ENCODE results near the gene CD34. TPM values are rescaled to one million over a fixed set of nuclear protein-coding genes. Genes with fewer than 3 reads are reported as not detected.

CD34 gene
- polyA plus RNA-seq, 1 experiment: 1.2 TPM

- no peak for DNase-seq (ENCODE audit: low read depth)
- H3K27me3 ChIP-seq (ENCODE audit: control insufficient read depth, insufficient read depth, low read length): no peaks in the 10 kb centered on the region
- H3K4me3 ChIP-seq (ENCODE audit: low read depth, low read length): no peak overlapping the region
- POLR2A ChIA-PET: interaction anchor here (0.7 kb wide), 4 partner anchors 26 to 80 kb away, joined by 11 to 16 read pairs (median 14); no protein-coding TSS in a partner anchor
- CTCF ChIA-PET: interaction anchor here (0.5 to 18.0 kb wide), 7 partner anchors 10 to 65 kb away, joined by 3 to 192 read pairs (median 3); no protein-coding TSS in a partner anchor
- TF ChIP-seq, protein P1, sequence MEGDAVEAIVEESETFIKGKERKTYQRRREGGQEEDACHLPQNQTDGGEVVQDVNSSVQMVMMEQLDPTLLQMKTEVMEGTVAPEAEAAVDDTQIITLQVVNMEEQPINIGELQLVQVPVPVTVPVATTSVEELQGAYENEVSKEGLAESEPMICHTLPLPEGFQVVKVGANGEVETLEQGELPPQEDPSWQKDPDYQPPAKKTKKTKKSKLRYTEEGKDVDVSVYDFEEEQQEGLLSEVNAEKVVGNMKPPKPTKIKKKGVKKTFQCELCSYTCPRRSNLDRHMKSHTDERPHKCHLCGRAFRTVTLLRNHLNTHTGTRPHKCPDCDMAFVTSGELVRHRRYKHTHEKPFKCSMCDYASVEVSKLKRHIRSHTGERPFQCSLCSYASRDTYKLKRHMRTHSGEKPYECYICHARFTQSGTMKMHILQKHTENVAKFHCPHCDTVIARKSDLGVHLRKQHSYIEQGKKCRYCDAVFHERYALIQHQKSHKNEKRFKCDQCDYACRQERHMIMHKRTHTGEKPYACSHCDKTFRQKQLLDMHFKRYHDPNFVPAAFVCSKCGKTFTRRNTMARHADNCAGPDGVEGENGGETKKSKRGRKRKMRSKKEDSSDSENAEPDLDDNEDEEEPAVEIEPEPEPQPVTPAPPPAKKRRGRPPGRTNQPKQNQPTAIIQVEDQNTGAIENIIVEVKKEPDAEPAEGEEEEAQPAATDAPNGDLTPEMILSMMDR (IDR thresholded peaks at IDR 0.05; ENCODE audit: insufficient read depth, low read depth, low read length): no peak
- H3K36me3 ChIP-seq (ENCODE audit: control insufficient read depth, insufficient read depth, low read length): peaks cover 3% of the 10 kb centered on the region; the same call in 1 of the 2 replicates
Observed at GRCh38 chr1:207861442-207862177, 49.3 kb downstream of the CD34 start.

- H3K4me3 ChIP-seq (ENCODE audit: low read depth, low read length): no peak overlapping the region
- ChIA-PET POLR2A (no interaction called here), CTCF (interaction anchor here (1.0 to 18.0 kb wide), 3 partner anchors 9 to 25 kb away, joined by 3 to 192 read pairs (median 8); no protein-coding TSS in a partner anchor)
- DNase-seq (ENCODE audit: low read depth): no peak
- H3K36me3 ChIP-seq (ENCODE audit: control insufficient read depth, insufficient read depth, low read length): peaks cover 3% of the 10 kb centered on the region; the same call in 1 of the 2 replicates
- H3K27me3 ChIP-seq (ENCODE audit: control insufficient read depth, insufficient read depth, low read length): no peaks in the 10 kb centered on the region
- TF ChIP-seq, protein P1 (IDR thresholded peaks at IDR 0.05; ENCODE audit: insufficient read depth, low read depth, low read length): no peak
Observed at GRCh38 chr1:207860531-207860930, 50.4 kb downstream of the CD34 start.

- H3K36me3 ChIP-seq (ENCODE audit: control insufficient read depth, insufficient read depth, low read length): no peaks in the 10 kb centered on the region
- H3K27me3 ChIP-seq (ENCODE audit: control insufficient read depth, insufficient read depth, low read length): no peaks in the 10 kb centered on the region
- TF ChIP-seq, protein P1 (IDR thresholded peaks at IDR 0.05; ENCODE audit: insufficient read depth, low read depth, low read length): no peak
- no peak for DNase-seq (ENCODE audit: low read depth)
- ChIA-PET POLR2A (interaction anchor here (0.6 kb wide), 1 partner anchor 59 kb away, joined by 8 read pairs; no protein-coding TSS in a partner anchor), CTCF (interaction anchor here (1.1 kb wide), 1 partner anchor 30 kb away, joined by 4 read pairs; no protein-coding TSS in a partner anchor)
- H3K4me3 ChIP-seq (ENCODE audit: low read depth, low read length): no peak overlapping the region
Observed at GRCh38 chr1:207858806-207859205, 52.1 kb downstream of the CD34 start.

DNA sequence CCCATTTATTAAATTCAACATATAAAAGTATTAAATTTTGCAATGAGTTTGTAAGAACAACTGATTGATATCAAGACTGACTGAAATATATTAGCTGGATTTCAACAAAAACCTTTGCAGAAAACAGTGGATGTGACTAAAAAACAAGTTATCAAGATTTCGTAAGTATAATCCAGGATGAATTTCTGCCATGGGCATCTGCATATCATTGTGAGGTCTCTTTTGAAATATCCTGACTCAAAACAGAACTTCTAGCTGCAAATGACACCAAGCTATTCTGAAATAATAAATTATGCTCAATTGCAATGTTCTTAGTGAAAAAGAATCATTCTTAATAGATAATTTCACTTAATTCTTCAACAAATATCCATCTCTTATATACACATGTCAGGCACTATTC, 52.6 kb downstream of the CD34 start:
- H3K4me3 ChIP-seq (ENCODE audit: low read depth, low read length): no peak overlapping the region
- no peak for DNase-seq (ENCODE audit: low read depth)
- POLR2A ChIA-PET: no interaction called here
- CTCF ChIA-PET: interaction anchor here (1.1 kb wide), 1 partner anchor 29 kb away, joined by 4 read pairs; no protein-coding TSS in a partner anchor
- no peaks in the 10 kb centered on the region for H3K27me3 ChIP-seq (ENCODE audit: control insufficient read depth, insufficient read depth, low read length)
- TF ChIP-seq, protein P1 (IDR thresholded peaks at IDR 0.05; ENCODE audit: insufficient read depth, low read depth, low read length): no peak
- no peaks in the 10 kb centered on the region for H3K36me3 ChIP-seq (ENCODE audit: control insufficient read depth, insufficient read depth, low read length)

GRCh38 chr1:207857447-207857846, 53.5 kb downstream of the CD34 start:
- H3K4me3 ChIP-seq (ENCODE audit: low read depth, low read length): no peak overlapping the region
- H3K27me3 ChIP-seq (ENCODE audit: control insufficient read depth, insufficient read depth, low read length): no peaks in the 10 kb centered on the region
- POLR2A ChIA-PET: no interaction called here
- H3K36me3 ChIP-seq (ENCODE audit: control insufficient read depth, insufficient read depth, low read length): no peaks in the 10 kb centered on the region
- CTCF ChIA-PET: interaction anchor here (1.1 kb wide), 1 partner anchor 28 kb away, joined by 4 read pairs; no protein-coding TSS in a partner anchor
- DNase-seq (ENCODE audit: low read depth): no peak
- TF ChIP-seq, protein P1 (IDR thresholded peaks at IDR 0.05; ENCODE audit: insufficient read depth, low read depth, low read length): no peak
